ENCODE results near the gene OR10H5. TPM values are rescaled to one million over a fixed set of nuclear protein-coding genes. Genes with fewer than 3 reads are reported as not detected.
"Not testable (repeated sequence)": the region's sequence is repeated elsewhere in the genome, so short reads cannot be mapped to it uniquely, and the experiment has no call there.

Gene OR10H5
- polyA plus RNA-seq, 2 of the 4 experiments (the other 2 are of a cell fraction), result not detected

DNA sequence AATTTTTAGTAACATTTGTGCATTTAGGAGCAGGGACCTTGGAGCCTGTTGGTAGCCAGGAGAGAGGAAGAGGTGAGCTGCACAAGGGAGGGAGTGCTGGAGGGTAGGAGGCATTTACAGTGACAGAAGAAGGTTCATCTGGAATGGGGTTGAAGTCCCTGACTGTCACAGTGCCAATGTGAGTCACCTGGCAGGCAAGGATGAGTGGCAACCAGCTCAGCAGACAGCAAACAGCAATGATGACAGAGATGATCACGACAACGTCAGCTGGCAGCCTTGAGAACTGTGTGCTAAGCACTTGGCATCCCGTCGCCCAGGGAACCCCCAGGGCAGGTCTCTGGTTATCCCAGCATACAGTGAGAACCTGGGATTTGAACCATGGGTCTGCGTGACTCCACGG is 2.6 kb downstream of the OR10H5 start (continued):
- no peak for TF ChIP-seq HMGXB4 (CRISPR knock-in tag; IDR thresholded peaks at IDR 0.05; ENCODE audit: borderline replicate concordance)
- TF ChIP-seq FOSB (CRISPR knock-in tag; IDR thresholded peaks at IDR 0.05), result no peak
- TF ChIP-seq BCL3 (IDR thresholded peaks at IDR 0.05), result no peak
- no peak for TF ChIP-seq KDM1A (IDR thresholded peaks at IDR 0.05; ENCODE audit: low read depth)

DNA sequence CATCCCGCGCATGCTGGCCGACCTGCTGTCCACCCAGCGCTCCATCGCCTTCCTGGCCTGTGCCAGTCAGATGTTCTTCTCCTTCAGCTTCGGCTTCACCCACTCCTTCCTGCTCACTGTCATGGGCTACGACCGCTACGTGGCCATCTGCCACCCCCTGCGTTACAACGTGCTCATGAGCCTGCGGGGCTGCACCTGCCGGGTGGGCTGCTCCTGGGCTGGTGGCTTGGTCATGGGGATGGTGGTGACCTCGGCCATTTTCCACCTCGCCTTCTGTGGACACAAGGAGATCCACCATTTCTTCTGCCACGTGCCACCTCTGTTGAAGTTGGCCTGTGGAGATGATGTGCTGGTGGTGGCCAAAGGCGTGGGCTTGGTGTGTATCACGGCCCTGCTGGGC is 6.8 kb downstream of the OR10H5 start:
- FAIRE-seq; POLR2A ChIA-PET; H3K4me3 ChIP-seq; H3K27ac ChIP-seq; CTCF ChIA-PET; H3K4me1 ChIP-seq; H3K9me3 ChIP-seq; DNase-seq (ENCODE audit: low read depth in 1 of 2, low spot score in 1 of 2); H3K4me2 ChIP-seq; ATAC-seq: not testable (repeated sequence)
- WGBS (ENCODE audit: missing lambda C conversion rate), result 77% methylated on average over 4 of the region's 18 CpGs

DNA sequence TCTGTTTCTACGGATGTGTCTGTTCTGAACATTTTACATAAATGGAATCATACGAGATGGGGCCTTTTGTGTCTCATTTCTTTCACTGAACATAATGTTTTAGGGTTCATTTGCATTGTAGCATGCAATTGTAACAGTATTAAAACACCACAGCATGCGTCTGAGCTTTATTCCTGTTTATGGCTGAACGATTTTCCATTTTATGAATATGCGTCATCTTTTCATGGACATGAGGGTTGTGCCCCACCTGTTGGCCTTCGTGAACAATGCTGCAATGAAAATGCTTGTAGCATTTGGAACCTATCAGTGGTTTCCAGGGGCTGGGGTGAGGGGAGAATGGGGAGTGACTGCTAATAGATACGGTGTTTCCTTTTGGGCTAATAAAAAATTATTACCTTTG is 22.9 kb downstream of the OR10H5 start:
- peak in 1 of 2 experiments; percentile 51; a peak in 2 of 6 replicates for ATAC-seq
- peak in 1 of 2 experiments; percentile 38 for DNase-seq (ENCODE audit: low read depth in 1 of 2, low spot score in 1 of 2)
- 26% methylated on average over 7 of the region's 7 CpGs for WGBS (ENCODE audit: missing lambda C conversion rate)
- no peak for FAIRE-seq
- Histone ChIP-seq H3K9me3 (no peaks in the 10 kb centered on the region), H3K4me3 (no peak overlapping the region), H3K4me2 (no peak overlapping the region), H3K4me1 (no peaks in the 10 kb centered on the region), H3K27ac (no peak overlapping the region)
- TF ChIP-seq RNF2 (IDR thresholded peaks at IDR 0.05; ENCODE audit: borderline replicate concordance, low read depth) (no peak), SMC3 (IDR thresholded peaks at IDR 0.05) (peak; percentile 50), RAD21 (conservative IDR thresholded peaks at IDR 0.05 in 1 of 2, IDR thresholded peaks at IDR 0.05 in 1 of 2) (peak; percentile 40 to 43; a peak in 3 of 5 replicates), POLR2A (IDR thresholded peaks at IDR 0.05; ENCODE audit: low read length) (no peak)
- TF ChIP-seq, protein P1, sequence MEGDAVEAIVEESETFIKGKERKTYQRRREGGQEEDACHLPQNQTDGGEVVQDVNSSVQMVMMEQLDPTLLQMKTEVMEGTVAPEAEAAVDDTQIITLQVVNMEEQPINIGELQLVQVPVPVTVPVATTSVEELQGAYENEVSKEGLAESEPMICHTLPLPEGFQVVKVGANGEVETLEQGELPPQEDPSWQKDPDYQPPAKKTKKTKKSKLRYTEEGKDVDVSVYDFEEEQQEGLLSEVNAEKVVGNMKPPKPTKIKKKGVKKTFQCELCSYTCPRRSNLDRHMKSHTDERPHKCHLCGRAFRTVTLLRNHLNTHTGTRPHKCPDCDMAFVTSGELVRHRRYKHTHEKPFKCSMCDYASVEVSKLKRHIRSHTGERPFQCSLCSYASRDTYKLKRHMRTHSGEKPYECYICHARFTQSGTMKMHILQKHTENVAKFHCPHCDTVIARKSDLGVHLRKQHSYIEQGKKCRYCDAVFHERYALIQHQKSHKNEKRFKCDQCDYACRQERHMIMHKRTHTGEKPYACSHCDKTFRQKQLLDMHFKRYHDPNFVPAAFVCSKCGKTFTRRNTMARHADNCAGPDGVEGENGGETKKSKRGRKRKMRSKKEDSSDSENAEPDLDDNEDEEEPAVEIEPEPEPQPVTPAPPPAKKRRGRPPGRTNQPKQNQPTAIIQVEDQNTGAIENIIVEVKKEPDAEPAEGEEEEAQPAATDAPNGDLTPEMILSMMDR (IDR thresholded peaks at IDR 0.05), result peak; percentile 33; the same call in 2 of the 3 replicates
- CTCF ChIA-PET, result interaction anchor here (0.7 to 1.1 kb wide), 3 partner anchors 10 to 51 kb away, joined by 3 read pairs; no protein-coding TSS in a partner anchor
- POLR2A ChIA-PET, result no interaction called here

GRCh38 chr19:15811476-15811875 is 24.0 kb downstream of the OR10H5 start:
- POLR2A ChIA-PET, result no interaction called here
- WGBS (ENCODE audit: missing lambda C conversion rate), result 16% methylated on average over 4 of the region's 4 CpGs
- no peak for FAIRE-seq
- Histone ChIP-seq H3K9me3 (no peaks in the 10 kb centered on the region), H3K27ac (no peak overlapping the region), H3K4me3 (no peak overlapping the region), H3K4me1 (no peaks in the 10 kb centered on the region), H3K4me2 (no peak overlapping the region)
- no peak for DNase-seq (ENCODE audit: low read depth in 1 of 2, low spot score in 1 of 2)
- CTCF ChIA-PET, result interaction anchor here (0.6 to 1.3 kb wide), 2 partner anchors 37 to 58 kb away, joined by 3 to 4 read pairs; no protein-coding TSS in a partner anchor
- peak; percentile 51 for TF ChIP-seq ZFP36 (IDR thresholded peaks at IDR 0.05; ENCODE audit: borderline replicate concordance, partially characterized antibody)
- TF ChIP-seq RCOR1 (IDR thresholded peaks at IDR 0.05; ENCODE audit: low read depth, low read length), result no peak
- ATAC-seq, result no peak
